IMR-90 (cell line): ENCODE measurements around the gene EVA1A. TPM values are rescaled to one million over a fixed set of nuclear protein-coding genes. Genes with fewer than 3 reads are reported as not detected.

Experiments used
- ATAC-seq: fragments of 200-7000 bp; cut with Tn5 transposase; 2 replicates; pipeline ENCODE4 v1.9.1; 2020; ENCODE audit warnings: low read depth, mild to moderate bottlenecking, moderate library complexity
- BruUV-seq: library from RNA; stranded (reverse); fragments of 400-500 nt; replicated peaks from 2 replicates; lab custom pipeline; 2021; lab: Mats Ljungman, UMichigan
- CTCF ChIA-PET: fragments of 300-600 bp; formaldehyde crosslinking; extraction: SDS; loops from one replicate; lab custom pipeline; 2021; ENCODE audit warnings: antibody characterized with exemption; lab: Yijun Ruan, JAX
- POLR2A ChIA-PET: fragments of 300-600 bp; sonication (Branson Sonifier 250); formaldehyde crosslinking; loops from one replicate; lab custom pipeline; 2022; ENCODE audit warnings: antibody characterized with exemption; ENCODE audit not compliant: unreplicated experiment; lab: Charles Lee
- DNase-seq: peaks from one replicate; pipeline ENCODE4 v3.0.0; 2013
- H2AFZ ChIP-seq: replicated peaks from 2 replicates; pipeline ENCODE3; 2013; ENCODE audit warnings: low read length, mild to moderate bottlenecking; ENCODE audit not compliant: poor library complexity
- H2AK5ac ChIP-seq: 2 replicates; pipeline ENCODE4 v1.6.1; 2013; ENCODE audit warnings: low read depth, low read length, inconsistent platforms
- H2AK9ac ChIP-seq: replicated peaks from 2 replicates; pipeline ENCODE3; 2013; ENCODE audit warnings: mild to moderate bottlenecking, low read depth, low read length, moderate library complexity; ENCODE audit not compliant: poor library complexity
- H2BK120ac ChIP-seq: 2 replicates; pipeline ENCODE4 v1.6.1; 2013; ENCODE audit warnings: low read depth, low read length, inconsistent platforms
- H2BK15ac ChIP-seq: 3 replicates; pipeline ENCODE4 v1.6.1; 2013; ENCODE audit warnings: low read depth, low read length, inconsistent platforms
- H2BK20ac ChIP-seq: 2 replicates; pipeline ENCODE4 v1.6.1; 2013; ENCODE audit warnings: low read depth, mild to moderate bottlenecking, inconsistent platforms, low read length, moderate library complexity
- H2BK5ac ChIP-seq: 2 replicates; pipeline ENCODE4 v1.6.1; 2013; ENCODE audit warnings: mild to moderate bottlenecking, low read depth, low read length, inconsistent platforms; ENCODE audit not compliant: poor library complexity, severe bottlenecking
- H3K14ac ChIP-seq: replicated peaks from 2 replicates; pipeline ENCODE4 v1.6.1; 2013; ENCODE audit warnings: low read depth, low read length, inconsistent platforms
- H3K18ac ChIP-seq: 2 replicates; pipeline ENCODE4 v1.6.1; 2013; ENCODE audit warnings: low read depth, low read length, control low read depth
- H3K23ac ChIP-seq: 2 replicates; pipeline ENCODE4 v1.6.1; 2013; ENCODE audit warnings: low read depth, low read length, inconsistent platforms
- H3K27ac ChIP-seq: 2 replicates; pipeline ENCODE4 v1.5.1; 2013; ENCODE audit warnings: mild to moderate bottlenecking, control low read depth, low read length; ENCODE audit not compliant: insufficient read depth
- H3K27me3 ChIP-seq: 2 replicates; pipeline ENCODE4 v1.6.1; 2013; ENCODE audit warnings: low read length; ENCODE audit not compliant: control insufficient read depth, insufficient read depth
- H3K36me3 ChIP-seq: 2 replicates; pipeline ENCODE4 v1.6.1; 2013; ENCODE audit warnings: low read length, mixed read lengths; ENCODE audit not compliant: control insufficient read depth, insufficient read depth
- H3K4ac ChIP-seq: 2 replicates; pipeline ENCODE4 v1.6.1; 2013; ENCODE audit warnings: low read depth, low read length, inconsistent platforms
- H3K4me1 ChIP-seq: 2 replicates; pipeline ENCODE4 v1.6.1; 2013; ENCODE audit warnings: low read length, mixed read lengths; ENCODE audit not compliant: control insufficient read depth, insufficient read depth
- H3K4me2 ChIP-seq: 2 replicates; pipeline ENCODE4 v1.6.1; 2013; ENCODE audit warnings: low read depth, mild to moderate bottlenecking, control low read depth, low read length, moderate library complexity
- H3K4me3 ChIP-seq: 2 replicates; pipeline ENCODE4 v1.5.1; 2013; ENCODE audit warnings: low read depth, mild to moderate bottlenecking, control low read depth, low read length, moderate library complexity; ENCODE audit not compliant: insufficient read depth
- H3K56ac ChIP-seq: 2 replicates; pipeline ENCODE4 v1.6.1; 2013; ENCODE audit warnings: low read length, inconsistent platforms; ENCODE audit not compliant: insufficient read depth; ENCODE audit errors: extremely low read depth
- H3K79me1 ChIP-seq, 2 experiments: 2 replicates each; pipeline ENCODE4 v1.6.1; 2013; ENCODE audit warnings: low read length in 2 of 2, inconsistent platforms in 1 of 2, low read depth in 1 of 2
- H3K9ac ChIP-seq: 2 replicates; pipeline ENCODE4 v1.6.1; 2013; ENCODE audit warnings: low read depth, low read length, control low read depth
- H3K9me1 ChIP-seq: 2 replicates; pipeline ENCODE4 v1.6.1; 2013; ENCODE audit warnings: low read length, inconsistent platforms; ENCODE audit not compliant: insufficient read depth
- H3K9me3 ChIP-seq: 2 replicates; pipeline ENCODE4 v1.6.1; 2013; ENCODE audit warnings: low read length; ENCODE audit not compliant: control insufficient read depth, insufficient read depth
- H4K20me1 ChIP-seq: 2 replicates; pipeline ENCODE4 v1.6.1; 2013; ENCODE audit warnings: low read length, inconsistent platforms; ENCODE audit not compliant: insufficient read depth
- H4K5ac ChIP-seq: 2 replicates; pipeline ENCODE4 v1.6.1; 2013; ENCODE audit warnings: mild to moderate bottlenecking, low read depth, low read length, control low read depth
- H4K8ac ChIP-seq, 2 experiments: 2 replicates each; pipeline ENCODE4 v1.6.1; 2013; ENCODE audit warnings: low read depth in 2 of 2, low read length in 2 of 2, control low read depth in 1 of 2, inconsistent platforms in 1 of 2
- H4K91ac ChIP-seq: 2 replicates; pipeline ENCODE4 v1.6.1; 2013; ENCODE audit warnings: low read depth, low read length, inconsistent platforms; ENCODE audit not compliant: insufficient read depth
- BHLHE40 ChIP-seq: fragments of 150-350 bp; IDR thresholded peaks from 2 replicates; pipeline ENCODE4 v1.6.1; 2016; ENCODE audit warnings: mild to moderate bottlenecking, low read depth, low read length
- CEBPB ChIP-seq: IDR thresholded peaks from 2 replicates; pipeline ENCODE4 v1.6.1; 2012; ENCODE audit warnings: low read depth, low read length, improper control_type of control experiment
- CHD1 ChIP-seq: IDR thresholded peaks from 2 replicates; pipeline ENCODE4 v1.6.1; 2012; ENCODE audit warnings: low read depth, low read length, improper control_type of control experiment
- MXI1 ChIP-seq: IDR thresholded peaks from 2 replicates; pipeline ENCODE4 v1.6.1; 2012; ENCODE audit warnings: low read depth, mild to moderate bottlenecking, low read length, moderate library complexity, borderline replicate concordance
- RCOR1 ChIP-seq: IDR thresholded peaks from 2 replicates; pipeline ENCODE4 v1.6.1; 2012; ENCODE audit warnings: mild to moderate bottlenecking, low read length, improper control_type of control experiment; ENCODE audit not compliant: insufficient replicate concordance
- RFX5 ChIP-seq: IDR thresholded peaks from 2 replicates; pipeline ENCODE4 v1.8.0; 2012; ENCODE audit warnings: low read depth, mild to moderate bottlenecking, low read length, moderate library complexity
- WGBS, 2 experiments: methylation state at CpG; one replicate each; pipeline versions ENCODE4 v1.1.5 to v1.1.7; 2013; ENCODE audit warnings: missing lambda C conversion rate in 2 of 2; ENCODE audit not compliant: insufficient read length in 1 of 2; ENCODE audit errors: extremely low coverage in 2 of 2; 5-methylcytosine and 5-hydroxymethylcytosine counted together
- dilution Hi-C: fragments of 300-500 bp; cut with HindIII; formaldehyde crosslinking; loops from one replicate; pipeline ENCODE4 v1.14.3; 2018; ENCODE audit warnings: low sequenced_read_pairs; ENCODE audit not compliant: unreplicated experiment
- in situ Hi-C: fragments of 300-500 bp; cut with MboI; formaldehyde crosslinking; loops from 3 replicates; pipeline ENCODE4 v1.14.3; 2019; ENCODE audit warnings: low sequenced_read_pairs, inconsistent platforms, mixed read lengths
- intact Hi-C: fragments of 100-400 bp; cut with micrococcal nuclease; formaldehyde crosslinking; loops from 2 replicates; pipeline ENCODE4 v1.10.0; 2022
- polyA plus RNA-seq, 3 experiments: library from polyadenylated mRNA; depleted of rRNA; stranded (reverse); fragments of >200 nt; gene quantifications; 2 replicates each; pipeline ENCODE4 v1.2.3, GENCODE V29; 2012; ENCODE audit warnings: low replicate concordance in 1 of 3
- total RNA-seq: library from RNA; depleted of rRNA; stranded (reverse); fragments of >200 nt; gene quantifications from 2 replicates; pipeline ENCODE4 v1.2.3, GENCODE V29; 2012

EVA1A gene
- total and polyA plus RNA-seq, 2 of the 4 experiments (the other 2 are of a cell fraction), result 54.5 to 93.7 TPM

- H4K20me1 ChIP-seq, result no peaks in the 10 kb centered on the region
- H3K14ac ChIP-seq, result no peak overlapping the region
- H3K18ac ChIP-seq, result no peak overlapping the region
- intact Hi-C loops (loop anchor here (1.0 to 5.0 kb wide), 3 partner anchors 145 to 693 kb away; partner anchors contain the start of gene TACR1), in situ Hi-C loops (loop anchor here (5.0 to 25.0 kb wide), 5 partner anchors 48 to 923 kb away; partner anchors contain the start of gene EVA1A), dilution Hi-C loops (no loop called here)
- no peak overlapping the region for H4K91ac ChIP-seq
- DNase-seq (peak; percentile 36), ATAC-seq (no peak)
- no peak overlapping the region for H3K4me2 ChIP-seq
- CTCF ChIA-PET, result interaction anchor here (0.6 to 3.5 kb wide), 4 partner anchors 10 to 190 kb away, joined by 3 to 36 read pairs (median 8); no protein-coding TSS in a partner anchor
- H2AK5ac ChIP-seq, result no peak overlapping the region
- no peak overlapping the region for H2BK15ac ChIP-seq
- peaks cover 0 to 15% of the 10 kb centered on the region in 2 experiments; a peak in 2 of 4 replicates for H3K79me1 ChIP-seq
- WGBS, 2 experiments, result 66% methylated on average over 5 of the region's 7 CpGs; no CpG with 5 or more reads in 1 of the 2 experiments
- peaks cover 13% of the 10 kb centered on the region for H3K4me1 ChIP-seq
- H2BK20ac ChIP-seq, result no peak overlapping the region
- BruUV-seq, result no TSS peak
- H3K27me3 ChIP-seq, result peaks cover 24% of the 10 kb centered on the region
- H3K36me3 ChIP-seq, result no peaks in the 10 kb centered on the region
- no peak overlapping the region for H4K5ac ChIP-seq
- POLR2A ChIA-PET, result no interaction called here
- no peak overlapping the region for H2AK9ac ChIP-seq
- H3K9ac ChIP-seq, result no peak overlapping the region
- H3K23ac ChIP-seq, result no peak overlapping the region
- no peak overlapping the region for H3K4me3 ChIP-seq
- H3K27ac ChIP-seq, result no peak overlapping the region
- no peaks in the 10 kb centered on the region for H3K9me3 ChIP-seq
- no peak overlapping the region for H2BK120ac ChIP-seq
- no peak overlapping the region for H4K8ac ChIP-seq
- no peak overlapping the region for H3K56ac ChIP-seq
- TF ChIP-seq RFX5 (no peak), BHLHE40 (no peak), CEBPB (no peak), RCOR1 (no peak), CHD1 (no peak), MXI1 (no peak)
- no peak overlapping the region for H2AFZ ChIP-seq
- H3K4ac ChIP-seq, result no peak overlapping the region
- H2BK5ac ChIP-seq, result no peak overlapping the region
- H3K9me1 ChIP-seq, result peaks cover 14% of the 10 kb centered on the region
Observed at GRCh38 chr2:75609937-75610508, 49.3 kb upstream of the EVA1A start.
